ENCODE data around the gene PDE2A.

DNA sequence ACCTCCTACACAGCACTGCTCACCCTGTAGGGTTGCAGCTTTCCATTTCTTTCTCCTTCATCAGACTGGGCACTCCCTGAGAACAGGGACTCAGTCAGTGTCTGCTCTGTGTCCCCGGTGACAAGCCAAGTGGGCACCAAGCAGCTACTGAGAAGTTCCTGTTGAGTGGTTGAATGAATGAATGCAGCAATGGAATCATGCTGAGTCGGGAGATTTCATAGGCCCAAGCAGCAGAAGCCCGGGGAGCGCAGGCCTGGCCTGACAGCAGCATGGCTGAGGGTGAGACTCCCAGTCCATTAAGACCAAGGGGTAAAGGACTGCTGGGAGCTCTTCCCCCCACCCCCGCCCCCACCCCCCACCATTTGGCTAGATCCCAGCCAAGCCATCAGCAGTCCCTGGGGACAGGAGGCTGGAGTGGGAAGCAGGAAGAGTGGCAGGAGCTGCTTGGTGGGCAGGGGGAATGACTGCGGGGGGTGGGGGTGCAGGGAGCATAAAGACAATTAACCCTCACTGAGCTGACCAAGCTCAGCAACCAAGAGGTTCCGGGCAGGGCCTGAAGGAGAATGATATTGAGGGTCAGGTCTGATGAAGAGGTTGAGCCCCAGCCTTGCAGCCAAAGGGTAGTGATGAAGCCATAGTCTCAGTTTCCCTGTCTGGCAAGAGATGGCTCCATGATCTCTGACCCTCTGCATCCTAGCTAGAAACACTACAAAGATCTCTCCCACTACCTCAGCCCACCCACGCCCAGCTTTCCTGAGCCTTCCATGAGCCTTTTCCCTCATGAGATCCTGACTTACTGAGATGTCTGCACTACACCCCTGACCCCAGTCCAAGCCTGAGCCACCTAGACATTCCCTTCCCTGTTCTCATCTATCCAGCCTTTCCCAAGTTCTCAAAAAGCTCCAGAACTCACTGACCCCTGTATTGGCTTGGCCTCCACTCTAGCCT, 2.8 kb downstream of the PDE2A start:
- TF ChIP-seq, protein P1, sequence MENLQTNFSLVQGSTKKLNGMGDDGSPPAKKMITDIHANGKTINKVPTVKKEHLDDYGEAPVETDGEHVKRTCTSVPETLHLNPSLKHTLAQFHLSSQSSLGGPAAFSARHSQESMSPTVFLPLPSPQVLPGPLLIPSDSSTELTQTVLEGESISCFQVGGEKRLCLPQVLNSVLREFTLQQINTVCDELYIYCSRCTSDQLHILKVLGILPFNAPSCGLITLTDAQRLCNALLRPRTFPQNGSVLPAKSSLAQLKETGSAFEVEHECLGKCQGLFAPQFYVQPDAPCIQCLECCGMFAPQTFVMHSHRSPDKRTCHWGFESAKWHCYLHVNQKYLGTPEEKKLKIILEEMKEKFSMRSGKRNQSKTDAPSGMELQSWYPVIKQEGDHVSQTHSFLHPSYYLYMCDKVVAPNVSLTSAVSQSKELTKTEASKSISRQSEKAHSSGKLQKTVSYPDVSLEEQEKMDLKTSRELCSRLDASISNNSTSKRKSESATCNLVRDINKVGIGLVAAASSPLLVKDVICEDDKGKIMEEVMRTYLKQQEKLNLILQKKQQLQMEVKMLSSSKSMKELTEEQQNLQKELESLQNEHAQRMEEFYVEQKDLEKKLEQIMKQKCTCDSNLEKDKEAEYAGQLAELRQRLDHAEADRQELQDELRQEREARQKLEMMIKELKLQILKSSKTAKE (IDR thresholded peaks at IDR 0.05; ENCODE audit: low read depth, poor library complexity, severe bottlenecking) = no peak
- TF ChIP-seq, protein P2, sequence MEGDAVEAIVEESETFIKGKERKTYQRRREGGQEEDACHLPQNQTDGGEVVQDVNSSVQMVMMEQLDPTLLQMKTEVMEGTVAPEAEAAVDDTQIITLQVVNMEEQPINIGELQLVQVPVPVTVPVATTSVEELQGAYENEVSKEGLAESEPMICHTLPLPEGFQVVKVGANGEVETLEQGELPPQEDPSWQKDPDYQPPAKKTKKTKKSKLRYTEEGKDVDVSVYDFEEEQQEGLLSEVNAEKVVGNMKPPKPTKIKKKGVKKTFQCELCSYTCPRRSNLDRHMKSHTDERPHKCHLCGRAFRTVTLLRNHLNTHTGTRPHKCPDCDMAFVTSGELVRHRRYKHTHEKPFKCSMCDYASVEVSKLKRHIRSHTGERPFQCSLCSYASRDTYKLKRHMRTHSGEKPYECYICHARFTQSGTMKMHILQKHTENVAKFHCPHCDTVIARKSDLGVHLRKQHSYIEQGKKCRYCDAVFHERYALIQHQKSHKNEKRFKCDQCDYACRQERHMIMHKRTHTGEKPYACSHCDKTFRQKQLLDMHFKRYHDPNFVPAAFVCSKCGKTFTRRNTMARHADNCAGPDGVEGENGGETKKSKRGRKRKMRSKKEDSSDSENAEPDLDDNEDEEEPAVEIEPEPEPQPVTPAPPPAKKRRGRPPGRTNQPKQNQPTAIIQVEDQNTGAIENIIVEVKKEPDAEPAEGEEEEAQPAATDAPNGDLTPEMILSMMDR (IDR thresholded peaks at IDR 0.05 in 2 of 3, conservative IDR thresholded peaks at IDR 0.05 in 1 of 3; ENCODE audit: control insufficient read depth in 2 of 3, extremely low read depth in 1 of 3, insufficient read depth in 1 of 3, low read depth in 3 of 3, low read length in 3 of 3) = no peak
- TF ChIP-seq CREB1 (IDR thresholded peaks at IDR 0.05; ENCODE audit: low read depth) (no peak), TCF7 (IDR thresholded peaks at IDR 0.05; ENCODE audit: borderline replicate concordance) (no peak), BHLHE40 (IDR thresholded peaks at IDR 0.05; ENCODE audit: borderline replicate concordance in 1 of 2, low read depth in 2 of 2, low read length in 1 of 2) (no peak), EZH2 (IDR thresholded peaks at IDR 0.05; ENCODE audit: borderline replicate concordance, control insufficient read depth, low read depth, low read length) (no peak), NR2C1 (IDR thresholded peaks at IDR 0.05) (no peak), MEF2A (IDR thresholded peaks at IDR 0.05; ENCODE audit: insufficient read depth, low read depth, low read length) (no peak), NR2C2 (IDR thresholded peaks at IDR 0.05; ENCODE audit: borderline replicate concordance, control insufficient read depth, insufficient read length, low read depth) (no peak)
- TF ChIP-seq, protein P3, sequence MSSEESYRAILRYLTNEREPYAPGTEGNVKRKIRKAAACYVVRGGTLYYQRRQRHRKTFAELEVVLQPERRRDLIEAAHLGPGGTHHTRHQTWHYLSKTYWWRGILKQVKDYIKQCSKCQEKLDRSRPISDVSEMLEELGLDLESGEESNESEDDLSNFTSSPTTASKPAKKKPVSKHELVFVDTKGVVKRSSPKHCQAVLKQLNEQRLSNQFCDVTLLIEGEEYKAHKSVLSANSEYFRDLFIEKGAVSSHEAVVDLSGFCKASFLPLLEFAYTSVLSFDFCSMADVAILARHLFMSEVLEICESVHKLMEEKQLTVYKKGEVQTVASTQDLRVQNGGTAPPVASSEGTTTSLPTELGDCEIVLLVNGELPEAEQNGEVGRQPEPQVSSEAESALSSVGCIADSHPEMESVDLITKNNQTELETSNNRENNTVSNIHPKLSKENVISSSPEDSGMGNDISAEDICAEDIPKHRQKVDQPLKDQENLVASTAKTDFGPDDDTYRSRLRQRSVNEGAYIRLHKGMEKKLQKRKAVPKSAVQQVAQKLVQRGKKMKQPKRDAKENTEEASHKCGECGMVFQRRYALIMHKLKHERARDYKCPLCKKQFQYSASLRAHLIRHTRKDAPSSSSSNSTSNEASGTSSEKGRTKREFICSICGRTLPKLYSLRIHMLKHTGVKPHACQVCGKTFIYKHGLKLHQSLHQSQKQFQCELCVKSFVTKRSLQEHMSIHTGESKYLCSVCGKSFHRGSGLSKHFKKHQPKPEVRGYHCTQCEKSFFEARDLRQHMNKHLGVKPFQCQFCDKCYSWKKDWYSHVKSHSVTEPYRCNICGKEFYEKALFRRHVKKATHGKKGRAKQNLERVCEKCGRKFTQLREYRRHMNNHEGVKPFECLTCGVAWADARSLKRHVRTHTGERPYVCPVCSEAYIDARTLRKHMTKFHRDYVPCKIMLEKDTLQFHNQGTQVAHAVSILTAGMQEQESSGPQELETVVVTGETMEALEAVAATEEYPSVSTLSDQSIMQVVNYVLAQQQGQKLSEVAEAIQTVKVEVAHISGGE (CRISPR knock-in tag; IDR thresholded peaks at IDR 0.05) = no peak
- TF ChIP-seq, protein P4, sequence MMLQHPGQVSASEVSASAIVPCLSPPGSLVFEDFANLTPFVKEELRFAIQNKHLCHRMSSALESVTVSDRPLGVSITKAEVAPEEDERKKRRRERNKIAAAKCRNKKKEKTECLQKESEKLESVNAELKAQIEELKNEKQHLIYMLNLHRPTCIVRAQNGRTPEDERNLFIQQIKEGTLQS (IDR thresholded peaks at IDR 0.05; ENCODE audit: borderline replicate concordance, extremely low read depth, low read depth, low read length) = no peak
